ENCODE data around the gene HOGA1.
A peak's percentile ranks its signal among the peaks of the same experiment; 100 is the strongest.

Gene HOGA1

DNA sequence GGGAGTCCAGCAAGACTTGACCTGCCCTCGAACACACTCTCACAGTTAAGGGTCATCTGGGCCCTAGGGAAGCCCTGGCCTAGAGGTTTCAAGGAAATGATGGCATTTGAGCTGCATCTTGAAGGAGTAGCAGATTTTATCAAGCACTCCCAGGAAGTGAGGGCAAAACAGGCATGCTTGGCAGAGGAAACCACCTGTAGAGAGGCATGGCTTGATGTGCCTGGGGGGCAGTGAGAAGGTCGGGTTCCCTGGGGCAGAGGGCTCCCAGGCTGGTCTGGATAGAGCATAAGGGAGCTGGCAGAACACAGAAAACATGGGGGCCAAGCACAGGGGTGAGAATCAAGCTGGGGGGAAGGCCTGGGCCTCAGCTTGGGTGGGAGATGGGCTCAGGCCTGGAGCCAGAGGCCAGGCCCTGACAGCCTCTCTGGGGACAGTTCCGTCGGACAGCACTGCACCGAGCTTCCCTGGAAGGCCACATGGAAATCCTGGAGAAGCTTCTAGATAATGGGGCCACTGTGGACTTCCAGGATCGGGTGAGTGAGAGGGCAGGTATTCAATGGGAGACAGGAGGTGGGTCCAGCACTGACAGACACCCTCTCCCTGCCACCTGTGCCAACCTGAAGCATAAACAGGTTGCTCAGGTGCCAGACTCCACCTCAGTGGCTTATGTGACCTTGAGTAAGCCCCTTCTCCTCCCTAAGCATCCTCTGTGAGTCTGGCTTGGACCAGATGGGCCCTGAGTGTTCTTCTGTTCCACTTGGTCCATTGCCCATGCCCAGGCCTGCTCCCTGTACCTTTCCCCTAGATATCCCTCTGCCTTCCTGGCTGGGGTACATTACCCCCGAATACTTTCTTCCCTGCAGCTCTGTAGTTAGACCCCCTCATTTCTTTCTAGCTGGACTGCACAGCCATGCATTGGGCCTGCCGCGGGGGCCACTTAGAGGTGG is 3.5 kb upstream of the HOGA1 start:
- no peak for DNase-seq

- no peak for DNase-seq
Observed at GRCh38 chr10:97582169-97582568, 2.0 kb upstream of the HOGA1 start.

DNA sequence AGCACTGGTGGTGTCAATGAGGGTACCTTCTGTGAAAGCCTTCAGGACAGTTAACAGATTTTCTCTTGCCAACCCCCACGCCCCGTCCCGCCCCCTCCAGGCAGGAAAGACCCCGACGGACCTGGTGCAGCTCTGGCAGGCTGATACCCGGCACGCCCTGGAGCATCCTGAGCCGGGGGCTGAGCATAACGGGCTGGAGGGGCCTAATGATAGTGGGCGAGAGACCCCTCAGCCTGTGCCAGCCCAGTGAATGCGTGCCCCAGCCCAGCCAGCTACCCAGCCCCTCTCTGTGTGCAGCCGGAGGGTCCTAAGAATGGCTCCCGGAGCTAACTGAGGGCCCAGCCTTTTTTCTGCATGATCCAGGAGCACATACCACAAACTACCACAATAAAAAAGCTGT is 713 bp upstream of the HOGA1 start:
- DNase-seq, result no peak

GRCh38 chr10:97584798-97585438 is 729 bp downstream of the HOGA1 start:
- DNase-seq, result no peak

- no peak for DNase-seq
Observed at GRCh38 chr10:97585439-97585811, 1.2 kb downstream of the HOGA1 start.

DNA sequence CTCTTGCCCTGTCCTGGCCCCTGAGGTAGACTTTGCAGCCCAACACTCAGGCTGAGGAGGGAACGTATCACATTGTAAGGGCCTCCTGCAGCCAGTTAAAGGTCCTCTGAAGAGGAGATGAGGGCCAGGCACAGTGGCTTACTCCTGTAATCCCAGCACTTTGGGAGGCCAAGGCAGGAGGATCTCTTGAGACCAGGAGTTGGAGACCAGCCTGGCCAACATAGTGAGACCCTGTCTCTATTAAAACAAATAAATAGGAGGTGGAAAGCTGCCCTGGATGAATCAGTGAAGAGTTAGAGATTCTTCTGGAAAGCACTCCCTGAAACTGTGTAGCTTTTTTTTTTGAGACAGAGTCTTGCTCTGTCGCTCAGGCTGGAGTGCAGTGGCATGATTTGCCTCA is 3.0 kb downstream of the HOGA1 start:
- no peak for DNase-seq

DNA sequence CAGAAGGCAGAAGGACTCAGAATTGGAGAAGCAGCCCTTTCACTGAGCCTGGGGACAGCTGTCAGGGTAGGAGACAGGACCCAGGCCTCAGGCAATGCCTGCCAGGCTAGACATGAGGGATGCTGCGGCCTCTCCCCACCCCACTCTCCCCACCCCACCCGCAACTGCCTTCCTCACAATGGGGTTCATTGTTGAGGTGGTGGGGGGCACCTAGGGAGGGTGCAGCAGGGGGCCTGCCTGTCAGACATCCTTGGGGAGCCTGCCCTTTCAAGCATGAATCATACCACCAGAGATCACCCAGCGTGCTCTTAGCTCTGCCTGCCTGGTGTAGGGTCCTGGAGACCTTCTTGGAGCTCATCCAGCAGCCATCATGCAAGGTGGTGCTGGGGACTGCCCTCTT is 5.3 kb downstream of the HOGA1 start, which contains the start of gene C10orf62:
Gene C10orf62 (plus strand): TSS at position 243 of the 400 bp plus-strand sequence. CDS start 177 bp downstream, outside the sequence.
- no peak for DNase-seq

DNA sequence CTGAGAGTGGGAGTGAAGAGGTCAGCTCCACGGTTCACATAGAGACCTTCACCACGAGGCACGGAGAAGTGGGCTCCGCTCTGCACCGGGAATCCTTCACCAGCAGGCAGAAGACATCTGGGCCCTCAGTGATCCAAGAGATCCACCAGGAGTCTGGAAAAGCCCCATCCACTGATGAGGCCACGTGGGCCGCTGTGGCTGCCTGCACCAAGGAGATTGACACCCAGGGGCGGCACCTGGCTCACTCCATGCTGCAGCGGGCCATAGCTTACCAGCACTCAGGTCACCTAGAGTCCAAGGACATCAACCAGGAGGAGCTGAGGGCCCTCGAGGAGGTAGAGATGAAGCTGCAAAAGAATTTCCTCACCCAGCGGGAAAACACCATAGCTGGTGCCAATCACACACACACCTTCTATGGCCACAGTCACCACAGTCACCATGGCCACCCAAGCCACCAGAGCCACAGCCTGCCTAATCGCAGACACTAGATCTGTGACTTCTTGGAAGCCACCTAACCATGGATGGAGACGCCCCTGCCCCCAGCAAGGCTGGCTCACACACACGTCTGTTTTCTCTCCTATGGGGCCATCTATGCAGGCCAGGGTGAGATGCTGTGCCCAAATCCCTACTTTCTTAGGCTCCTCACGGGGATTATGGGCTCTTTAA is 6.0 kb downstream of the HOGA1 start:
- DNase-seq, result no peak

- DNase-seq, result no peak
Observed at GRCh38 chr10:97590748-97591495, 6.7 kb downstream of the HOGA1 start.

DNA sequence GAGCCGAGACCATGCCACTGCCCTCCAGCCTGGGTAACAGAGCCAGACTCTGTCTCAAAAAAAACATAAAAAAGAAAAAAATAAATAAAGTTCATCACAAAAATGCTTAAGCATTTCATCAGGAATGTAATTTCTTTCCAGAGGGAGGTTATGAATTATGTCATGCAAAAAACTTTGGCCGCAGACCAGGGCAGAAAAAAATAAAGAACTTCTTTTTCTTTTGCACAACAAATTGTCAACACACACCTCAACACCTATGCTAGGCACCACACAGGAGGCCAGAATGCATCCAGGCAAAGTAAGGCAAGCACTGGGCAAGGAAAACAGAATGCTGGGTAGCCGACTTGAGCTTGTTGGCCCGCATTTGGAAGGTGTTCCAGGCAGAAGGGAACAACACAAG is 9.2 kb downstream of the HOGA1 start:
- peak; percentile 38 for DNase-seq

DNA sequence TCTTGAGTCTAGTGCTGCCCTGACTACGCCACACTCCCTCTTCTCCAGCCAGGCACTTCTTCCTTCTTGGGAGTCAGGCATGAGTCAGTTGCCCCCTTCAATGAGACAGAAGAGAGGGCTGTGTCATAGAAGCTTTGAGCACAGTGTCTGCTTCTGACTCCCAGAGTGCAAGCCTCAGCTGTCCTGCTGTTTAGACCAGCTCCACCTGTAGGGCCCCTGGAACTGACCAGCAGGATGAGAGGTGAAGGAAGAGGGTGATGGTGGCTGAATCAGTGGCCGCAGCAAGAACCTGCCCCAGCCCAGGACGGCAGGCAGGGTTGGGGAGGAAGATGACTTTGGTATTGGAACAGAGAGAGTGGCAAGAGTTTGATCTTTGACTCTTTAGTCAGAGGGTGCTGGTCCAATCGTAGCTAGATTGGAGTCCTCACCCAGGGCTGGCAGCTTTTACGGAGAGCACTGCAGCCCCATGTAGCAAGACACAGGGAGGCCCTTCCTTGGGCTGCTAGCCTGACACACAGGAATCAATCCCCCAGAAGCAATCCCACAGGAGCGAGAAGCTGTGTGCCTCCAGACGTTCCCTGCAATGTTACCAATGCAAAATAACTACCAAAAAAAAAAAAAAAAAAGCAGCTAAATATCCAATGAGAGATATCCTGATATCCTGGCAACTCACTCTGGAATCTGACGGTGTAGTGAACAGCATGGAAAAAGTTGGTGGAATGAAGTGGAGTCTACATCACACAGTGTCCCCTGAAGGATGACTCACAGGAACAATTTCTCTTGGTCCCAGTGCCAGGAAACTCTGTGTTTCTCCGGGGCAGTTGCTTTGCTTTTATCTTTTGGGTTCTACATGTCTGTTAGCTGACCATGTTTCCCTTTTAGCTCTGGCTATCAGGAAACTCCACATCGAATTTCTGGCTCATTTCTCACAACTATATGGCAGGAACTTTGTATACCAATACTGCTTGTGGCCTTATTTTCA is 12.2 kb downstream of the HOGA1 start:
- DNase-seq, result peak; percentile 86

DNA sequence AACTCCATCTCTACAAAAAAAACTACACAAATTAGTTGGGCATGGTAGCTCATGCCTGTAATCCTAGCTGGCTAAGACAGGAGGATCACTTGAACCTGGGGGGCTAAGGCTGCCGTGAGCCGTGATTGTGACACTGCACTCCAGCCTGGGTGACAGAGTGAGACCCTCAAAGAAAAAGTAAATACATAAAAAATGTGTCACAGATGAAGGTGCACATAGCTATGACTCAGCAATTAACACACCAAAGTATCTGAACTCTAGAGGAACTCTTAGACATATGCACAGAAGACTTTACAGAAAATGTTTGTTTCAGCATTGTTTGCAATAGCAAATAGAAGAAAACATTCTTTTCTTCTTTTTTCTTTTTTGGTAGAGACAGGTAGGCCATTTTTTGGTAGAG is 13.6 kb downstream of the HOGA1 start:
- no peak for DNase-seq

GRCh38 chr10:97598407-97599271 is 14.4 kb downstream of the HOGA1 start:
- no peak for DNase-seq

- no peak for DNase-seq
Observed at GRCh38 chr10:97599272-97599619, 15.1 kb downstream of the HOGA1 start.

- DNase-seq, result no peak
Observed at GRCh38 chr10:97600616-97601015, 16.4 kb downstream of the HOGA1 start.

DNA sequence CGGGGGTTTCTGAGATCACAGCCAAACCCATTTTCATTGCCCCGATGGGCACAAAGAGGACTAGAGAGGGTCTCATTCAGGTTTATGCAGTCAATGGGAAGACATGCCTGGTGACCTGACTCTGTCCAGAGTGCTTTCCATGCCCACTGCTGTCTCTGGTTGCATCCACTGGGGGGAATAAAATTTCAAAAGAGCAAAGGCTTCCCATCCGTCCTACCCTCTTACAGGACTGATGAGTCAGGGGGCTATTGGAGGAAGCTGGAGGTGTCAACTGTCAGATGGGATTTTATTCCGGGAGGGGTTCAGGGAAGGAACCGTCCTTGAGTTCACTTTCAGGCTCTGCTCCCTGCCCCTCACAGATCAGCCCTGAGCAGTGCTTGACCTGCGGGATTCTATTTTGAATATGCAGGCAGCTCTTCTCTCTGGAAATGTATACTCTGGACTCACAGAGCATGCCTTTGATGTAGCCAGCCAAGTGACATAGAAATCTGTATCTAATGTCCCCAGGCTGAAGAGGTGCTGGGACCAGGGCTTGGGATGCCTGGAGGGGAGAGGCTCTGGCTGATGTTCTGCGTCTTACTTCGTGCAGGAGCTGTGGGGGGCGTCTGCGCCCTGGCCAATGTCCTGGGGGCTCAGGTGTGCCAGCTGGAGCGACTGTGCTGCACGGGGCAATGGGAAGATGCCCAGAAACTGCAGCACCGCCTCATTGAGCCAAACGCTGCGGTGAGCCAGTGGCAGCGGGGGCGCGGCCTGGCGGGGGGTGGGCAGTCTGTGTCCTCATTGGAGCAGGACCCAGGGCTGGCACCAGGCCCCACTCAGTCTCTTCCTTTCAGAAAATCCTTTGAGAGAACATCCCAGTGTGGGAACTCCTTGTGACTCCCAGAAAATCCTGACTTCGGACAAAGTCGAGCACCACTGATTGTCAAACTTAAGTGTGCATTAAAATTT is 17.4 kb downstream of the HOGA1 start:
- DNase-seq, result no peak

GRCh38 chr10:97607095-97607636 is 23.0 kb downstream of the HOGA1 start:
- no peak for DNase-seq

DNA sequence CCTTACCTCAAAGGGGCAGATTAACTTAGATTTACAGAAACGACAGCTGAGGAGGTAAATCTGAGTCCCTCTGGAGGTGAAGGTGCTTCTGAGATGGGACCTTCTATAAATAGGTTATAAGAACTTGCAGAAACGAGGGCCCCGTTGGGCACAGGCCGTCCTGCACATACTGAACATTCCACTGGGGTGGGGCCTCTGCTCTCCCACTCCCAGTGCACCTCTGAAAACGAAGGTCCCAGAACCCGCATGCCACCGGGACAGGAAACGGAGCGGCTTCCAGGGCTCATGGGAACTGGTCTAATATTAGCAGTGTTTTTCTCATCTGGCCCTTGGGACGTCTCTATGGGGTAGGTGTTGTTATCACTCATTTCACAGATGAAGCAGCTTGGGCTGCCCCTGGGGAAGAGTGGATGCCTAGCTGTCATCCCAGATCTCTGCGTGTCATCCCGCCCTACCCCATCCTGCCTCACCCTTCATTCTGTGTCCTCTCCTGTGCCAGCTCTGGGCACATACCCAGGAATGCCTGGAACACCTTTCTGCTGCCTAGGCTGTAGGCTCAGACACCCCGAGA is 24.9 kb downstream of the HOGA1 start:
- DNase-seq, result no peak

- no peak for DNase-seq
Observed at GRCh38 chr10:97611473-97611872, 27.3 kb downstream of the HOGA1 start.
